Natural killer cell (primary cell): Measurements from ENCODE around the gene GALNT13. TPM values are rescaled to one million over a fixed set of nuclear protein-coding genes. Genes with fewer than 3 reads are reported as not detected.

Source experiments
- ATAC-seq, 3 donors: fragments of 150-1000 bp in 2 of 3; fragments of 200-7000 bp in 1 of 3; cut with Tn5 transposase; 1 replicate in 1 of 3; 2 replicates in 2 of 3; pipeline ENCODE4 v1.10.0; 2021; ENCODE audit warnings: mild to moderate bottlenecking in 2 of 3, moderate library complexity in 2 of 3
- DNase-seq, 2 donors: peaks; one replicate each; pipeline versions ENCODE4 v3.0.0 to v3.0.0-alpha.2; 2013 to 2021; ENCODE audit warnings: mixed read lengths in 1 of 2
- H3K27ac ChIP-seq: one replicate; pipeline ENCODE4 v1.5.1; 2013; ENCODE audit warnings: mild to moderate bottlenecking, low read length
- H3K27me3 ChIP-seq: one replicate; pipeline ENCODE4 v1.6.1; 2013; ENCODE audit warnings: low read length; ENCODE audit not compliant: control insufficient read depth, insufficient read depth
- H3K36me3 ChIP-seq: one replicate; pipeline ENCODE4 v1.6.1; 2013; ENCODE audit warnings: low read length; ENCODE audit not compliant: control insufficient read depth, insufficient read depth
- H3K4me1 ChIP-seq: one replicate; pipeline ENCODE4 v1.6.1; 2013; ENCODE audit warnings: low read length; ENCODE audit not compliant: control insufficient read depth, insufficient read depth
- H3K4me3 ChIP-seq: one replicate; pipeline ENCODE4 v1.5.1; 2013; ENCODE audit warnings: low read length
- H3K9me3 ChIP-seq: one replicate; pipeline ENCODE4 v1.6.1; 2013; ENCODE audit warnings: low read length; ENCODE audit not compliant: control insufficient read depth, insufficient read depth
- H3K27ac Mint-ChIP-seq, 2 donors: one replicate each; pipeline ENCODE4 v1.8.0; 2022; ENCODE audit warnings: mild to moderate bottlenecking in 2 of 2, mixed read lengths in 2 of 2, moderate library complexity in 1 of 2
- H3K27me3 Mint-ChIP-seq, 2 donors: one replicate each; pipeline ENCODE4 v1.8.0; 2022; ENCODE audit warnings: low read depth in 2 of 2, mixed read lengths in 2 of 2
- H3K36me3 Mint-ChIP-seq: one replicate; pipeline ENCODE4 v1.8.0; 2022; ENCODE audit warnings: mixed read lengths
- H3K4me1 Mint-ChIP-seq, 2 donors: one replicate each; pipeline ENCODE4 v1.8.0; 2022; ENCODE audit warnings: mixed read lengths in 2 of 2
- H3K4me3 Mint-ChIP-seq: one replicate; pipeline ENCODE4 v1.8.0; 2022; ENCODE audit warnings: mild to moderate bottlenecking, moderate library complexity, mixed read lengths
- H3K9me3 Mint-ChIP-seq, 2 donors: one replicate each; pipeline ENCODE4 v1.8.0; 2022; ENCODE audit warnings: mixed read lengths in 2 of 2
- CTCF ChIP-seq: fragments of 200-600 bp; IDR thresholded peaks from one replicate; pipeline ENCODE4 v1.8.0; 2022; ENCODE audit warnings: antibody characterized with exemption
- WGBS: methylation state at CpG from one replicate; pipeline ENCODE4 v1.1.7; 2013; ENCODE audit warnings: missing lambda C conversion rate; ENCODE audit not compliant: insufficient coverage; 5-methylcytosine and 5-hydroxymethylcytosine counted together
- intact Hi-C: fragments of 100-400 bp; cut with micrococcal nuclease; formaldehyde crosslinking; loops from one replicate; pipeline ENCODE4 v1.14.2; 2022
- total RNA-seq, 4 donors: library from RNA; stranded (reverse); fragments of 120-200 nt in 1 of 4; gene quantifications; one replicate each; pipeline versions ENCODE4 v1.2.3 to v1.2.4, GENCODE V29; 2013 to 2022

The GALNT13 gene
- total RNA-seq, 3 donors from 2014 or later (not counting 1 experiment from before 2014, with no cell fraction given), result not detected

GRCh38 chr2:153891051-153891450 lies 19.3 kb downstream of the GALNT13 start:
- ATAC-seq, result no peak
- H3K27me3 ChIP-seq, result no peaks in the 10 kb centered on the region
- no peaks in the 10 kb centered on the region for H3K4me1 Mint-ChIP-seq
- H3K27ac ChIP-seq, result no peak overlapping the region
- H3K36me3 ChIP-seq, result no peaks in the 10 kb centered on the region
- no peaks in the 10 kb centered on the region for H3K36me3 Mint-ChIP-seq
- H3K27me3 Mint-ChIP-seq, result no peaks in the 10 kb centered on the region
- TF ChIP-seq CTCF, result no peak
- no peaks in the 10 kb centered on the region for H3K4me1 ChIP-seq
- no peak for DNase-seq
- H3K27ac Mint-ChIP-seq, result no peak overlapping the region
- intact Hi-C loops, result no loop called here
- H3K9me3 Mint-ChIP-seq, result peaks cover 9 to 22% of the 10 kb centered on the region in 2 donors
- H3K9me3 ChIP-seq, result no peaks in the 10 kb centered on the region
- no peak overlapping the region for H3K4me3 Mint-ChIP-seq
- no peak overlapping the region for H3K4me3 ChIP-seq

DNA sequence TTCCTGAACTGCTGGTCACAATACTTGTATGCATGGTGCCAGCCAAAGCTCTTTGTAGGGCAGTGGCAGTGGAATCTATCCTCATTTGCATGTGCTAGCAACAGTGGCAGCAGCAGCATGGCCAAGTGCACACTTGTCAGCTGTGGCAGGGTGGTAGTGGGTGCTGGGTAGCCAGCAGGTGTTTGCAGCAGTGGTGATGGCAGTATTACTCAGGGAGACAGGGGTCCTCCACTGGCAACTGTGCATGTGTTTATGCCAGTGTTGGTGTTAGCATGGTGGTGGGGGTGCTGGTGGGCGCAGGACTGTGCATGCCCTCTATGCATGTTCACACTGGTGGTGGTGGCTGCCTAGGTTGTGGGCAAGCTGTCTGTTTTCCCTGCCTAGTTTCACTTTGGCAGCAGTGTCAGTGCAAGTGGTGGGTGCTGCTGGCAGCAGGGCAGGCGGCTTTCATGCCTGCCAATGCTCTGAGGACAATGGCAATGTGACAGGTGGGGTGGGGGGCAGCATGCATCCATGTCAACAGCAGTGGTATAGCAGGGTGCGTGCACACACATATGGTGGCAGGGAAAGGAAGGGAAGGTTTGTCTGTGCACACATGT lies 41.2 kb downstream of the GALNT13 start:
- peaks cover 25 to 36% of the 10 kb centered on the region in 2 donors for H3K9me3 Mint-ChIP-seq
- no peak overlapping the region for H3K27ac Mint-ChIP-seq
- no peak for ATAC-seq
- H3K9me3 ChIP-seq, result no peaks in the 10 kb centered on the region
- 86% methylated on average over 3 of the region's 3 CpGs for WGBS
- no peaks in the 10 kb centered on the region for H3K27me3 ChIP-seq
- no peak for DNase-seq
- no peaks in the 10 kb centered on the region for H3K4me1 Mint-ChIP-seq
- peaks cover 16% of the 10 kb centered on the region for H3K36me3 Mint-ChIP-seq
- intact Hi-C loops, result no loop called here
- no peak overlapping the region for H3K4me3 Mint-ChIP-seq
- H3K4me3 ChIP-seq, result no peak overlapping the region
- no peak for TF ChIP-seq CTCF
- H3K27me3 Mint-ChIP-seq, result no peaks in the 10 kb centered on the region
- no peaks in the 10 kb centered on the region for H3K36me3 ChIP-seq
- H3K27ac ChIP-seq, result no peak overlapping the region
- no peaks in the 10 kb centered on the region for H3K4me1 ChIP-seq

GRCh38 chr2:153917570-153917969 lies 45.8 kb downstream of the GALNT13 start:
- ATAC-seq (no peak), DNase-seq (no peak)
- Histone ChIP-seq H3K9me3 (no peaks in the 10 kb centered on the region), H3K4me1 (no peaks in the 10 kb centered on the region), H3K27me3 (no peaks in the 10 kb centered on the region), H3K36me3 (no peaks in the 10 kb centered on the region), H3K4me3 (no peak overlapping the region), H3K27ac (no peak overlapping the region)
- H3K4me1 Mint-ChIP-seq, result no peaks in the 10 kb centered on the region
- H3K27me3 Mint-ChIP-seq, result no peaks in the 10 kb centered on the region
- H3K4me3 Mint-ChIP-seq, result no peak overlapping the region
- intact Hi-C loops, result no loop called here
- no peak for TF ChIP-seq CTCF
- H3K36me3 Mint-ChIP-seq, result no peaks in the 10 kb centered on the region
- peaks cover 13 to 25% of the 10 kb centered on the region in 2 donors for H3K9me3 Mint-ChIP-seq
- H3K27ac Mint-ChIP-seq, result no peak overlapping the region

- ATAC-seq, result no peak
- Mint-ChIP-seq H3K4me3 (no peak overlapping the region), H3K9me3 (peaks cover 17 to 38% of the 10 kb centered on the region in 2 donors), H3K4me1 (no peaks in the 10 kb centered on the region), H3K27me3 (no peaks in the 10 kb centered on the region), H3K36me3 (peaks cover 8% of the 10 kb centered on the region), H3K27ac (no peak overlapping the region)
- H3K27ac ChIP-seq, result no peak overlapping the region
- H3K4me3 ChIP-seq, result no peak overlapping the region
- H3K36me3 ChIP-seq, result no peaks in the 10 kb centered on the region
- no peak for TF ChIP-seq CTCF
- no peaks in the 10 kb centered on the region for H3K27me3 ChIP-seq
- no peaks in the 10 kb centered on the region for H3K4me1 ChIP-seq
- no peaks in the 10 kb centered on the region for H3K9me3 ChIP-seq
- intact Hi-C loops, result no loop called here
- no peak for DNase-seq
These were observed 63.8 kb downstream of the GALNT13 start for GRCh38 chr2:153935511-153935910.
